ENCODE data around the gene TGFB2. TPM values are rescaled to one million over a fixed set of nuclear protein-coding genes. Genes with fewer than 3 reads are reported as not detected.

TGFB2 gene
- total and polyA plus RNA-seq, 2 donors (not counting 3 experiments of a cell fraction or from before 2014, with no cell fraction given): 21.2 to 43.5 TPM

DNA sequence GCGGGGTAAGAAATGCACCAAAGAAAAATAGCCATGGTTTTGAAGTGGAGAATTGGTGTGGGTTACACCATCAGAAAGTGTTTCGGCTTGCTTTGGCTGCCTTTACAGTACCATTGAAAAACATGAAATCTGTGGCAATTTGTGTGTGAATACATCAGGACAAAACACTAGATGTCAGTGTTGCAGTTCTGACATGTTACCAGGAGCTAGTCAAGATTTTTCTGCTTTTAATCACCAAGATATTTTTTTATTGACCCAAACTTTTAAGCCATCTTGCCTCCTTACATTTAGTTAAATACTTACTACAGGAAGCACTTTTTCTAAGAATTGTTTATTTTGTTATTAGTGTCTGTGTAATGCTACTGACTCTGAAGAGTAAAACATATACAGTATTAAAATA, 45.7 kb upstream of the TGFB2 start:
- POLR2A ChIA-PET: interaction anchor here (0.6 kb wide), 1 partner anchor 340 kb away, joined by 3 read pairs; no protein-coding TSS in a partner anchor
- H4K20me1 ChIP-seq (replicated peaks; ENCODE audit: control insufficient read depth, extremely low read depth, insufficient read depth, low read length): no peaks in the 10 kb centered on the region
- H3K27ac ChIP-seq (ENCODE audit: insufficient read depth, low read depth, low read length): no peak overlapping the region
- no peaks in the 10 kb centered on the region for H3K27me3 ChIP-seq (ENCODE audit: control insufficient read depth in 2 of 2, insufficient read depth in 2 of 2, low read length in 2 of 2)
- dilution Hi-C loops (cut with MboI; ENCODE audit: extremely low pct_ligation_motif_present, low sequenced_read_pairs): no loop called here
- H3K36me3 ChIP-seq (ENCODE audit: control insufficient read depth in 2 of 2, extremely low read depth in 1 of 2, insufficient read depth in 2 of 2, low read length in 2 of 2): no peaks in the 10 kb centered on the region
- H3K4me2 ChIP-seq (ENCODE audit: insufficient read depth, low read length): no peak overlapping the region
- CTCF ChIA-PET: interaction anchor here (0.6 to 3.8 kb wide), 38 partner anchors 8 to 1791 kb away, joined by 3 to 52 read pairs (median 5); partner anchors contain the start of genes BPNT1, RRP15 and TGFB2
- H2AFZ ChIP-seq (ENCODE audit: low read depth, low read length): no peak overlapping the region
- no TSS peak for BruUV-seq (replicated peaks)
- no peaks in the 10 kb centered on the region for H3K4me1 ChIP-seq (ENCODE audit: control insufficient read depth, extremely low read depth, insufficient read depth, low read length)
- intact Hi-C loops (cut with micrococcal nuclease): loop anchor here (1.0 to 2.0 kb wide), 2 partner anchors 768 to 1361 kb away; no protein-coding TSS in a partner anchor
- no peaks in the 10 kb centered on the region for H3K9me3 ChIP-seq (replicated peaks; ENCODE audit: control insufficient read depth, insufficient read depth, low read length)
- TF ChIP-seq CTCF (IDR thresholded peaks at IDR 0.05; ENCODE audit: extremely low read depth in 1 of 2, insufficient read depth in 1 of 2, low read depth in 1 of 2, low read length in 2 of 2): peak; percentile 27 to 39
- TF ChIP-seq POLR2AphosphoS5 (IDR thresholded peaks at IDR 0.05; ENCODE audit: insufficient read depth, low read depth, low read length): no peak
- H3K79me2 ChIP-seq (ENCODE audit: control insufficient read depth, insufficient read depth, low read length): peaks cover 7% of the 10 kb centered on the region
- no peaks in the 10 kb centered on the region for H3K9me1 ChIP-seq (replicated peaks; ENCODE audit: control insufficient read depth, extremely low read depth, insufficient read depth, low read length)
- no peak overlapping the region for H3K9ac ChIP-seq (replicated peaks; ENCODE audit: extremely low read depth, insufficient read depth, low read length)
- no peak overlapping the region for H3K4me3 ChIP-seq (replicated peaks in 1 of 3; ENCODE audit: insufficient read depth in 1 of 3, low read depth in 1 of 3, low read length in 3 of 3)
- DNase-seq (ENCODE audit: low read depth, low spot score): peak; percentile 61
- FAIRE-seq: peak; percentile 28

GRCh38 chr1:218301217-218301616, 43.9 kb upstream of the TGFB2 start:
- Histone ChIP-seq H3K27ac (ENCODE audit: insufficient read depth, low read depth, low read length) (no peak overlapping the region), H3K4me1 (ENCODE audit: control insufficient read depth, extremely low read depth, insufficient read depth, low read length) (no peaks in the 10 kb centered on the region), H3K9me1 (replicated peaks; ENCODE audit: control insufficient read depth, extremely low read depth, insufficient read depth, low read length) (no peaks in the 10 kb centered on the region), H4K20me1 (replicated peaks; ENCODE audit: control insufficient read depth, extremely low read depth, insufficient read depth, low read length) (no peaks in the 10 kb centered on the region), H3K4me3 (replicated peaks in 1 of 3; ENCODE audit: insufficient read depth in 1 of 3, low read depth in 1 of 3, low read length in 3 of 3) (no peak overlapping the region), H3K9me3 (replicated peaks; ENCODE audit: control insufficient read depth, insufficient read depth, low read length) (no peaks in the 10 kb centered on the region), H2AFZ (ENCODE audit: low read depth, low read length) (no peak overlapping the region), H3K36me3 (ENCODE audit: control insufficient read depth in 2 of 2, extremely low read depth in 1 of 2, insufficient read depth in 2 of 2, low read length in 2 of 2) (no peaks in the 10 kb centered on the region), H3K9ac (replicated peaks; ENCODE audit: extremely low read depth, insufficient read depth, low read length) (no peak overlapping the region), H3K4me2 (ENCODE audit: insufficient read depth, low read length) (no peak overlapping the region), H3K79me2 (ENCODE audit: control insufficient read depth, insufficient read depth, low read length) (peaks cover 7% of the 10 kb centered on the region), H3K27me3 (ENCODE audit: control insufficient read depth in 2 of 2, insufficient read depth in 2 of 2, low read length in 2 of 2) (no peaks in the 10 kb centered on the region)
- no peak for TF ChIP-seq GATA2 (IDR thresholded peaks at IDR 0.05; ENCODE audit: insufficient read depth, insufficient read length, low read depth, low read length)
- TF ChIP-seq EZH2 (IDR thresholded peaks at IDR 0.05; ENCODE audit: borderline replicate concordance, low read depth, low read length, severe bottlenecking): no peak
- TF ChIP-seq CTCF (IDR thresholded peaks at IDR 0.05; ENCODE audit: extremely low read depth in 1 of 2, insufficient read depth in 1 of 2, low read depth in 1 of 2, low read length in 2 of 2): no peak
- no peak for TF ChIP-seq POLR2A (IDR thresholded peaks at IDR 0.05; ENCODE audit: low read depth, low read length)
- TF ChIP-seq POLR2AphosphoS5 (IDR thresholded peaks at IDR 0.05; ENCODE audit: insufficient read depth, low read depth, low read length): no peak
- TF ChIP-seq, protein P1, sequence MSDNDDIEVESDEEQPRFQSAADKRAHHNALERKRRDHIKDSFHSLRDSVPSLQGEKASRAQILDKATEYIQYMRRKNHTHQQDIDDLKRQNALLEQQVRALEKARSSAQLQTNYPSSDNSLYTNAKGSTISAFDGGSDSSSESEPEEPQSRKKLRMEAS (IDR thresholded peaks at IDR 0.05; ENCODE audit: insufficient read depth, insufficient read length): no peak
- TF ChIP-seq JUN (IDR thresholded peaks at IDR 0.05; ENCODE audit: borderline replicate concordance, insufficient read depth, insufficient read length, low read depth): no peak
- no peak for TF ChIP-seq MYC (IDR thresholded peaks at IDR 0.05; ENCODE audit: low read depth, low read length)
- DNase-seq (ENCODE audit: low read depth, low spot score) (no peak), FAIRE-seq (no peak)
- ChIA-PET POLR2A (no interaction called here), CTCF (interaction anchor here (0.9 to 3.8 kb wide), 3 partner anchors 28 to 766 kb away, joined by 3 to 52 read pairs (median 4); no protein-coding TSS in a partner anchor)
- BruUV-seq (replicated peaks): no TSS peak
- intact Hi-C loops (cut with micrococcal nuclease) (no loop called here), dilution Hi-C loops (cut with MboI; ENCODE audit: extremely low pct_ligation_motif_present, low sequenced_read_pairs) (no loop called here)
